Astrocyte of the hippocampus (primary cell): ENCODE data around the gene TIMM50.
A peak's percentile ranks its signal among the peaks of the same experiment; 100 is the strongest.

Experiments
- DNase-seq: peaks from one replicate; pipeline ENCODE4 v3.0.0; 2011; ENCODE audit warnings: low read depth, low spot score

The TIMM50 gene

DNA sequence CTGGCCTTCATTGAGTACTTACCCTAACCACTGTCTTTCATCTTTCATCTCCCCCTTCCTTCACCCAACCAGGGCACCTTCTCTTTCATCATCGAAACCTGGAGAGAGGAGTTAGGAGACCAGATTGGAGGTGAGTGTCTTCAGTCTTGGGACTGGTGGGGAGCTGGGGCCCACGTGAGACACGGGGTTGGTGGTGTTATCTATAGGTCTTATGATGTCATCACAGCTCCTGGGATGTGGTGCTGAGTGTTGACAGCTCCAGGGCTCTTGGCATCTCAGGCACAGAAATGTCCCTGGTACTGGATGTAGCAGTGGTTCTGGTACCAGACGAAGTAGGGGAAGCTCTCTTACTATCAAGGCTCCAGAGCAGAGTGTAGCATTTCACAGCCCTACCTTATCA lies 19.9 kb downstream of the TIMM50 start:
- no peak for DNase-seq

- no peak for DNase-seq
Measured at GRCh38 chr19:39501340-39501739, 20.7 kb downstream of the TIMM50 start.

GRCh38 chr19:39502640-39503417 lies 22.2 kb downstream of the TIMM50 start:
- DNase-seq: peak; percentile 84

DNA sequence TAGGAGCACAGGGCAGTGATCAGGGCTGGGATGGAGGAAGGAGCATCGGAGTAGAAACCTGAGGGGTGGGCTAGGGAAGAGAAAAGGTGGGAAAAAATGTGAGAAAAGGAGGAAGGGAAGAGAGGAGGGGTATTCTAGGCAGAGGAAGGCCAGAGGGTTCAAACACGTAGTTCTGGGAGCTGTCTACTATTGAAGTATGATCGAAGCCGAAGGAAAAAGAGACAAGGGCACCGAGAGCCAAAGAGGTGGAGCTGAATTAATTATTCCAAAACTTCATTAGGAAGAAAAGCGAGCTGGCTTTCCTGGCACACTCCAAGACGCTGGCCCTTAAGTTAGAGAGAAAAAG lies 25.9 kb downstream of the TIMM50 start:
- no peak for DNase-seq

DNA sequence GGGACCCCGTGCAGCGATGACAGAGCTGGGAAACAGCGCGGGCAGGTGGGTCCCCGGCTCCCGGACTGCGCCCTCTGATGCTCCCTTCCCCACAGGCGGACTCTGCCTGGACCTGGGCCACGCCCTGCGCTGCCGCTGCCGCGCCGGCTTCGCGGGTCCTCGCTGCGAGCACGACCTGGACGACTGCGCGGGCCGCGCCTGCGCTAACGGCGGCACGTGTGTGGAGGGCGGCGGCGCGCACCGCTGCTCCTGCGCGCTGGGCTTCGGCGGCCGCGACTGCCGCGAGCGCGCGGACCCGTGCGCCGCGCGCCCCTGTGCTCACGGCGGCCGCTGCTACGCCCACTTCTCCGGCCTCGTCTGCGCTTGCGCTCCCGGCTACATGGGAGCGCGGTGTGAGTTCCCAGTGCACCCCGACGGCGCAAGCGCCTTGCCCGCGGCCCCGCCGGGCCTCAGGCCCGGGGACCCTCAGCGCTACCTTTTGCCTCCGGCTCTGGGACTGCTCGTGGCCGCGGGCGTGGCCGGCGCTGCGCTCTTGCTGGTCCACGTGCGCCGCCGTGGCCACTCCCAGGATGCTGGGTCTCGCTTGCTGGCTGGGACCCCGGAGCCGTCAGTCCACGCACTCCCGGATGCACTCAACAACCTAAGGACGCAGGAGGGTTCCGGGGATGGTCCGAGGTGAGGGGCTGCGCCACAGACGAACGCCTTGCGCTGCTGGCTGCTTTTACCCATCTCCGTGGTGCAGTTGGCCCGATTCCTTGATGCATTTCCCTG lies 26.5 kb downstream of the TIMM50 start:
- DNase-seq: peak; percentile 90

- DNase-seq: no peak
Measured at GRCh38 chr19:39507715-39508364, 27.2 kb downstream of the TIMM50 start.

DNA sequence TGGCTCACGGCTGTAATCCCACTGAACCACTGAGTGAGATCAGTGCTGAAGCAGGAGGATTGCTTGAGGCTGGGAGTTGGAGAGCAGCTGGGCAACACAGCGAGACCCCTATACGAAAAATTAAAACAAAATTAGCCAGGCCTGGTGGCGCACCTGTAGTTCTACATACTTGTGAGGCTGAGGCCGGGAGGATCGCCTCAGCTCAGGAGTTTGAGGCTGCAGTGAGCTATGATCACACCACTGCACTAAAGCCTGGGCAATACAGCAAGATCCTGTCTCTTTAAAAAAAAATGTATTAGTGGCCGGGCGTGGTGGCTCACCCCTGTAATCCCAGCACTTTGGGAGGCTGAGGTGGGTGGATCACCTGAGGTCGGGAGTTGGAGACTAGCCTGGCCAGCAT lies 28.0 kb downstream of the TIMM50 start:
- DNase-seq: no peak

GRCh38 chr19:39509233-39509632 lies 28.6 kb downstream of the TIMM50 start:
- no peak for DNase-seq

GRCh38 chr19:39512988-39513387 lies 32.4 kb downstream of the TIMM50 start:
- no peak for DNase-seq

DNA sequence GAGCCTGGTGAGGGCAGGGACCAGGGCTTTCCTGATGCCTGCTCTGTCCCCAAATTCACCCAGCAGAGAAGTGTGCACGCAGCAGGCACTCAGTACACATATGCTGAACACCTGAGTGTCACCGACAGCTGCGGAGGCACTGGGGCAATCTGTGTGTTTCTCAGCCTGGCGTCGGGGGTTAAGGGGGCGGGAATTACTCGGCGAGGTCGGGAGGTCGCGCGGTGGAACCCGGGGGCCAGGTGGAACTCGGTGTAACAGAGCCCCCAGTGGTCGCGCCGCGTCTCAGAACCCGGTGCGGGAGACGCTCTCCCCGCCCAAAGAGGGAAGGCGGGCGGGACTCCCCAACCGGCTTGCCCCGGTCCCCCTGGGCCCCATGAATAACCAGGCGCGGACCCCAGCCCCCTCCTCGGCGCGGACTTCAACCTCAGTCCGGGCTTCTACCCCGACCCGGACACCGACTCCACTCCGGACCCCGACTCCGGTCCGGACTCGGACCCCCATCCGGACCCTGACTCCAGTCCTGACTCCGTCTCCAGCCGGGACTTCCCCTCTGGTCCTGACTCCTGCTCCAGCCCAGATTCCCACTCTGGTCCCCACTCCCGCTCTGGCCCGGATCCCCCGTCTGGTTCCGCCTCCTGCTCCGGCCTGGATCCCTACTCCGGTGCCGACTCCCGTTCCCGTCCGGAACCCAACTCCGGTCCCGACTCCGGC lies 34.4 kb downstream of the TIMM50 start, which contains the start of gene SELENOV:
Gene SELENOV, plus strand, starts transcription at position 300 of the 711 bp plus-strand sequence. Its CDS starts 74 bp downstream, at position 374.
- peak; percentile 28 for DNase-seq

- DNase-seq: no peak
Measured at GRCh38 chr19:39515551-39516191, 35.0 kb downstream of the TIMM50 start.

GRCh38 chr19:39516270-39516669 lies 35.6 kb downstream of the TIMM50 start:
- no peak for DNase-seq

GRCh38 chr19:39517432-39517831 lies 36.8 kb downstream of the TIMM50 start:
- no peak for DNase-seq

DNA sequence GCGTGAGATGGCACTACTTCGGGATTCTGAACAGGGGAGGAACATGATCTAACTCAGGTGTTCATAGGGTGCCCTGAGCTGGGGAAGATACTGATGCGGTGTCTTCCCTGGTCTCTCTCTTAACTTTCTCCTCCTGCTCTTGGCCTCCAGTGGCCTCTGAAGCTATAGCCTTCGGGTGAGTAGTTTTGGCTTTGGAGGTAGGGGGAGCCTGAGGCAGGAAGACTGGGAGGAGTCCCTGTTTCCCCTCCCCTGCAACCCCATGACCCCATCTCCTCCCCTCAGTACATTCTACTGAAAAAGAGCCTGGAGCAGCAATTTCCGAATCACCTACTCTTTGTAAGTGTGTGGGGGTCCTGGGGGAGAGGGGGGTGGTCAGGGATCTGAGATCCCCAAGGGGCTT lies 37.8 kb downstream of the TIMM50 start:
- no peak for DNase-seq

DNA sequence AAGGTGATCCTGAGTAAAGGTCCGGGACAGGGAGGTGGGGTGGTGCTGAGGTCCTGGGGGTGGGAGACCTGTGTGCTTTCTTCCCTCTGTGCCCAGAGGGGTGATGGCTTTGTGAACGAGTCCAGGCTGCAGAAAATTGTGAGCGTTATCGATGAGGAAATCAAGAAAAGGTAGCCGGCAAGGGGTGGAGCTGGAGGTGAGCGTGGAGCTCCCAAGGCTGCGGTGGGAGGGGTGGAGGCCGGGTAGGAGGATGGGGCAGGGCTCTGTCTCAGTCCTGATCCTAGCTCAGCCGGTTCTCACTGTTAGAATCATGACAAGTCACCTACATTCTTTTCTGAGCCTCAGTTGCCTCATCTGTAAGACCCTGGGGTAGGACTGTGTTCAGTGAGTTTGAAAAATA lies 38.3 kb downstream of the TIMM50 start:
- no peak for DNase-seq

DNA sequence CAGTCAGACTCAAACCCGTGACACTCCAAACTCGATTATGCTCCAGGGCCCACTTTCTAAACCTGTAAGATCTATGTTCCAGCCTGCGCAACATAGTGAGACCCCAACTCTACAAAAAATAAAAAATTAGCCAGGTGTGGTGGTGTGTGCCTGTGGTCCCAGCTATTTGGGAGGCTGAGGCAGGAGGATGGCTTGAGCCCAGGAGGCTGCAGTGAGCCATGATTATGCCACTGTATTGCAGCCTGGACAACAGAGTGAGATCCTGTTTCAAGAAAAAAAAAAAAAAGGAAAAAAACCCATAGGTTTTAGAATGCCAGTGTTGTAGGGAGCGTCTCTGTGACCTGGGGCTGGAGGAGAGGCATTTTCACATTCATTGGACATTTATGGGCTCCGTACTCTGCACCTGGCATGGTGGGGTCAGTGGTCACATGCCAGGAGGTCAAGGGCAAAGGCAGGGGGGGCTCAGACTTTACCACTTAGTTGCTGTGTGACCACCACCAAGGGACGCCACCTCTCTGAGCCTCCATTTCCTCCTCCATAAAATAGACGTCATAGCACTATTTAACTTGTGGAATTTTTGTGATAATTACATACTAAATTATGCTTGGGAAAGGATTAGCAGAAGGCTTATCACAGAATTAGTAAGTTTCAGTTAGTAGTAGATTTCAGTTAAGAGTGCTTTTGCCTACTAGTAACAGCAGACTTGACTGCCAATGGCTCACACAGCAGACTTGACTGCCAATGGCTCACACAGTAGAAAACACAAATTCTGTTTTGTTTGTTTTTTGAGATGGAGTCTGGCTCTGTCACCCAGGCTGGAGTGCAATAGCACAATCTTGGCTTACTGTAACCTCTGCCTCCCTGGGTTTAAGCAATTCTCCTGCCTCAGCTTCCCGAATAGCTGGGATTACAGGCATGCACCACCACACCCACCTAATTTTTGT lies 40.2 kb downstream of the TIMM50 start:
- no peak for DNase-seq

GRCh38 chr19:39524495-39524894 lies 43.9 kb downstream of the TIMM50 start:
- no peak for DNase-seq

- DNase-seq: no peak
Measured at GRCh38 chr19:39525205-39525604, 44.6 kb downstream of the TIMM50 start.

DNA sequence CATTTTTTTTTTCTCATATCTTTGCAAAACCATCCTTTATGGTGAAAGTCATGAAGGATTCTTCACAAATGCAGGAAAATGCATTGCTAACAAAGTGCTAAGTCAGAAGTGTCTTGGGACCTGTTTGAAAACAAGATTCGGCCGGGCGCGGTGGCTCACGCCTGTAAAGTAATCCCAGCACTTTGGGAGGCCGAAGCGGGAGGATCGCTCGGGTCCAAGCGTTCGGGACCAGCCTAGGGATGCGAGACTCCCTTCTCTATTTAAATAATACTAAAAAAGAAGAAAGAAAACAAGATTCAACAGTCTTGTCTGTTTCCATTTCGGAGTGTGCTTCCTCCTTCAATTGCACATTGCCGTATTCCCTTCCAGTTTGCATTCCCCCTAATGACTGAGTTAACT lies 51.2 kb downstream of the TIMM50 start:
- no peak for DNase-seq
